Measurements from ENCODE around the gene MCHR1. TPM values are rescaled to one million over a fixed set of nuclear protein-coding genes. Genes with fewer than 3 reads are reported as not detected.

The MCHR1 gene
- total RNA-seq, 6 donors from 2014 or later, result 1.00 TPM; not detected in 5

- Histone ChIP-seq H3K9me3 (no peaks in the 10 kb centered on the region), H3K36me3 (no peaks in the 10 kb centered on the region), H3K27ac (no peak overlapping the region), H3K4me3 (no peak overlapping the region), H3K27me3 (no peaks in the 10 kb centered on the region), H3K4me1 (no peaks in the 10 kb centered on the region)
- no peak for DNase-seq
- 92 to 95% methylated on average over 1 of the region's 1 CpG for WGBS, 2 donors
- TF ChIP-seq CTCF (IDR thresholded peaks at IDR 0.05) (no peak), POLR2AphosphoS5 (IDR thresholded peaks at IDR 0.05) (no peak), EP300 (IDR thresholded peaks at IDR 0.05) (no peak)
- no peak for ATAC-seq (ENCODE audit: low FRiP score in 2 of 2)
Observed at GRCh38 chr22:40703174-40703573, 23.9 kb downstream of the MCHR1 start.

DNA sequence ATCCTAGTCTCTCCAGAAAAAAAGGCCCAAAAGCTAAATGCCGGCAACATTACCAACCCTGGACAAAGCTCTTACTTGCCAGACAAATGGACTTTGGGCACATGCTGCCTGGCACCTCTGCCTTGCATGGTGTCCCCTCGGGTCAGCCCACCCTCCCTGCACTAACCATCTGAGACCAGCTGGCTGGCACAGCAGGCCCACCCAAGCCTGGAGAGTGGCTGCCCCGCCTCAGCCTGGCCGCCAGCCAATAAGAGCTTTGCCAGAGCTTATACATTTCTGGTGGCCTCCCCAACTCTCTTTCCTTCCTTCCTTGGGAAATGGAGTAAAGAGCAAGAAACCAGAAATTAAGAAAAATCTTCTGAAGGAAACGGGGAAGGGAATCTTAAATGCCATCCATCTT, 24.5 kb downstream of the MCHR1 start:
- no peak for TF ChIP-seq POLR2A (IDR thresholded peaks at IDR 0.05)
- TF ChIP-seq POLR2AphosphoS5 (IDR thresholded peaks at IDR 0.05), result no peak
- no peak for TF ChIP-seq CTCF (IDR thresholded peaks at IDR 0.05)
- no peak for TF ChIP-seq EP300 (IDR thresholded peaks at IDR 0.05)
- ATAC-seq (ENCODE audit: low FRiP score in 2 of 2), result no peak
- 57 to 73% methylated on average over 5 of the region's 5 CpGs for WGBS, 2 donors
- Histone ChIP-seq H3K4me1 (no peaks in the 10 kb centered on the region), H3K36me3 (no peaks in the 10 kb centered on the region), H3K27ac (no peak overlapping the region), H3K27me3 (no peaks in the 10 kb centered on the region), H3K9me3 (no peaks in the 10 kb centered on the region), H3K4me3 (no peak overlapping the region)
- no peak for DNase-seq

DNA sequence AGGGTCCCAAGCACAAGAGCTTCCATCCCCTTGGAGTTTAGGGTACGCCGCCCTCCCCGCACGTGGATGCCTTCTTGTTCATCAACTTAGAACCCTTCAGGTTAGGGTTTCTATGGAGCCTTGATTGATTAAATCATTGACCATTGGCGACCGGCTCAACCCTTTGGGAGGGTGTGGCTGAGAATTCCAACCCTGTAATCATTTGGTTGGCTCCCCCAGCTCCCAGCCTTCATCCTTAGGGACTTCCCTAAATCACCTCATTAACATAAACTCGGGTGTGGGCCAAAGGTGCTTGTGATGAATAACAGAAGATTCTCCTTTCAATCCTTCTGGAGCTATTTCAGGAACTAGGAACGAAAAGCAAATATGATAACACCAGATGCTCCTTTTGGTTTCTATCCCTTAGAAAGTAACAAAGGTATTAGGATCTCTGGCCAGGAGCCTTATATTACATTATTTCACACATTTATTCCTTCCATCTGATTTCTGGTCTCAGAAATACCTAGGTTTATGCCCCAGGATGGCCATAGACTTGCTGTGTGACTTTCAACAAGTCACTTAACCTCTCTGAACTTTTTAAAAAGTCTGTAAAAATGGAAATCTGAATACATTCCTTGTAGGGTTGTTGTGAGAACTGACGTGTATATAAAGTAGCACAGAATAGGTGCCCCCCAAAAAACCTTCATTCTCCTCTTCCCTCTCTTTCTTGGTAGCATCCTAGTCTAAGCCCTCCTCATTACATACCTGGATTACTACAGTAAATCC, 26.8 kb downstream of the MCHR1 start:
- DNase-seq (no peak), ATAC-seq (ENCODE audit: low FRiP score in 2 of 2) (no peak)
- Histone ChIP-seq H3K9me3 (no peaks in the 10 kb centered on the region), H3K27me3 (no peaks in the 10 kb centered on the region), H3K27ac (no peak overlapping the region), H3K4me3 (no peak overlapping the region), H3K36me3 (no peaks in the 10 kb centered on the region), H3K4me1 (peaks cover 0 to 5% (median 2%) of the 10 kb centered on the region in 4 donors)
- no peak for TF ChIP-seq CTCF (IDR thresholded peaks at IDR 0.05)
- TF ChIP-seq POLR2AphosphoS5 (IDR thresholded peaks at IDR 0.05), result no peak
- no peak for TF ChIP-seq POLR2A (IDR thresholded peaks at IDR 0.05)
- no peak for TF ChIP-seq EP300 (IDR thresholded peaks at IDR 0.05)
- 72 to 80% methylated on average over 9 of the region's 9 CpGs for WGBS, 2 donors

GRCh38 chr22:40707154-40707553, 27.9 kb downstream of the MCHR1 start:
- no peaks in the 10 kb centered on the region for H3K27me3 ChIP-seq
- no peak for TF ChIP-seq CTCF (IDR thresholded peaks at IDR 0.05)
- TF ChIP-seq POLR2AphosphoS5 (IDR thresholded peaks at IDR 0.05), result no peak
- TF ChIP-seq POLR2A (IDR thresholded peaks at IDR 0.05), result no peak
- no peak for TF ChIP-seq EP300 (IDR thresholded peaks at IDR 0.05)
- H3K4me1 ChIP-seq, result peaks cover 0 to 14% (median 3%) of the 10 kb centered on the region in 4 donors
- no peak overlapping the region for H3K4me3 ChIP-seq
- WGBS, 2 donors, result 90 to 91% methylated on average over 2 of the region's 2 CpGs
- ATAC-seq (ENCODE audit: low FRiP score in 2 of 2) (no peak), DNase-seq (no peak)
- no peaks in the 10 kb centered on the region for H3K9me3 ChIP-seq
- H3K27ac ChIP-seq, result no peak overlapping the region
- no peaks in the 10 kb centered on the region for H3K36me3 ChIP-seq

DNA sequence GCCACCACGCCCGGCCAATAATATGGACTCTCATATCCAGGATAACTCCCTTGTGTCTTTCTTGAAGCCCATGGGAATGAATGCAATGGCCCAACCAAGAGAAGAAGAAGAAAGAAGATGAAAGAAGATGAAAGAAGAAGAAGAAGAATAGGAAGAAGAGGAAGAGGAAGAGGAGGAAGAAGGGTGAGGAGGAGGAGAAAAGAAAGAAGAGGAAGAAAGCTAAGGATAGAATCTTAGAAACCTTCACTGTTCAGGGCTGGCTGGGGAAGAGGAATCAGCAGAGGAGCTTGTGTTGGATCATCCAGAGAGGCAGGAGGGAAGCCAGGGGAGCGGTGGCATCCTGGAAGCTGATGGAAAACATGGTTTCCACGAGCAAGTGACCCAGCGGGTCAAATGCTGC, 28.9 kb downstream of the MCHR1 start:
- ATAC-seq (ENCODE audit: low FRiP score in 2 of 2) (no peak), DNase-seq (no peak)
- peaks cover 0 to 14% (median 3%) of the 10 kb centered on the region in 4 donors for H3K4me1 ChIP-seq
- H3K27ac ChIP-seq, result no peak overlapping the region
- no peaks in the 10 kb centered on the region for H3K36me3 ChIP-seq
- H3K4me3 ChIP-seq, result no peak overlapping the region
- WGBS, 2 donors, result 93 to 95% methylated on average over 5 of the region's 5 CpGs
- H3K9me3 ChIP-seq, result no peaks in the 10 kb centered on the region
- TF ChIP-seq POLR2AphosphoS5 (IDR thresholded peaks at IDR 0.05), result no peak
- no peak for TF ChIP-seq POLR2A (IDR thresholded peaks at IDR 0.05)
- no peak for TF ChIP-seq EP300 (IDR thresholded peaks at IDR 0.05)
- no peaks in the 10 kb centered on the region for H3K27me3 ChIP-seq
